ENCODE results near the gene TMEM116.

GRCh38 chr12:111925171-111925570 lies 87.8 kb downstream of the TMEM116 start:
- TF ChIP-seq CTCF (IDR thresholded peaks at IDR 0.05; ENCODE audit: low read depth, low read length, poor library complexity, severe bottlenecking), result no peak
- TF ChIP-seq EZH2phosphoT487 (IDR thresholded peaks at IDR 0.05; ENCODE audit: borderline replicate concordance, low read length), result no peak

Data from DOHH2 (cell line).